Measurements from ENCODE around the gene CHRNA4. TPM values are rescaled to one million over a fixed set of nuclear protein-coding genes. Genes with fewer than 3 reads are reported as not detected.
"Not testable (repeated sequence)": the region's sequence is repeated elsewhere in the genome, so short reads cannot be mapped to it uniquely, and the experiment has no call there.

CHRNA4 gene
- total RNA-seq, 1 experiment from 2014 or later, result 0.11 TPM

GRCh38 chr20:63382551-63383300, 21.6 kb upstream of the CHRNA4 start:
- H3K4me3 ChIP-seq (ENCODE audit: low read depth, low read length), result no peak overlapping the region
- H3K27ac Mint-ChIP-seq (ENCODE audit: unreplicated experiment), result no peak overlapping the region
- H3K4me3 Mint-ChIP-seq (ENCODE audit: unreplicated experiment), result no peak overlapping the region
- POLR2A ChIA-PET, result no interaction called here
- no peak for DNase-seq
- peaks cover 12% of the 10 kb centered on the region for H3K27me3 Mint-ChIP-seq (ENCODE audit: insufficient read depth, unreplicated experiment)
- no peaks in the 10 kb centered on the region for H3K4me1 ChIP-seq
- H3K4me1 Mint-ChIP-seq (ENCODE audit: low read depth, unreplicated experiment), result no peaks in the 10 kb centered on the region
- CTCF ChIA-PET, result interaction anchor here (0.5 to 5.0 kb wide), 12 partner anchors 9 to 410 kb away, joined by 3 to 135 read pairs (median 4); no protein-coding TSS in a partner anchor
- H3K36me3 Mint-ChIP-seq (ENCODE audit: insufficient read depth, unreplicated experiment), result peaks cover 8% of the 10 kb centered on the region
- no peak for TF ChIP-seq CTCF (IDR thresholded peaks at IDR 0.05; ENCODE audit: insufficient read depth in 1 of 2, low read depth in 1 of 2, low read length in 1 of 2, severe bottlenecking in 1 of 2, unreplicated experiment in 1 of 2)
- no peaks in the 10 kb centered on the region for H3K27me3 ChIP-seq (replicated peaks; ENCODE audit: control insufficient read depth, insufficient read depth, low read length)
- peaks cover 34% of the 10 kb centered on the region for H3K9me3 ChIP-seq
- no TSS peak for BruUV-seq (replicated peaks)
- H3K36me3 ChIP-seq (ENCODE audit: control insufficient read depth, insufficient read depth, low read length), result no peaks in the 10 kb centered on the region
- intact Hi-C loops (cut with micrococcal nuclease; ENCODE audit: unreplicated experiment), result loop anchor here (5.0 kb wide), 1 partner anchor 160 kb away; no protein-coding TSS in a partner anchor
- peaks cover 30% of the 10 kb centered on the region for H3K9me3 Mint-ChIP-seq (ENCODE audit: unreplicated experiment)

- peaks cover 22% of the 10 kb centered on the region for H3K9me3 Mint-ChIP-seq (ENCODE audit: unreplicated experiment)
- intact Hi-C loops (cut with micrococcal nuclease; ENCODE audit: unreplicated experiment), result loop anchor here (1.0 to 5.0 kb wide), 2 partner anchors 73 to 160 kb away; no protein-coding TSS in a partner anchor
- Histone ChIP-seq H3K36me3 (ENCODE audit: control insufficient read depth, insufficient read depth, low read length) (no peaks in the 10 kb centered on the region), H3K4me1 (no peaks in the 10 kb centered on the region), H3K27me3 (replicated peaks; ENCODE audit: control insufficient read depth, insufficient read depth, low read length) (no peaks in the 10 kb centered on the region), H3K4me3 (ENCODE audit: low read depth, low read length) (no peak overlapping the region), H3K9me3 (peaks cover 26% of the 10 kb centered on the region)
- peak in 1 of 2 experiments; percentile 80 for DNase-seq
- CTCF ChIA-PET, result interaction anchor here (0.5 to 5.0 kb wide), 19 partner anchors 9 to 857 kb away, joined by 3 to 135 read pairs (median 4); no protein-coding TSS in a partner anchor
- no peak overlapping the region for H3K4me3 Mint-ChIP-seq (ENCODE audit: unreplicated experiment)
- peak; percentile 100 for TF ChIP-seq CTCF (IDR thresholded peaks at IDR 0.05; ENCODE audit: insufficient read depth in 1 of 2, low read depth in 1 of 2, low read length in 1 of 2, severe bottlenecking in 1 of 2, unreplicated experiment in 1 of 2)
- BruUV-seq (replicated peaks), result no TSS peak
- H3K4me1 Mint-ChIP-seq (ENCODE audit: low read depth, unreplicated experiment), result peaks cover 6% of the 10 kb centered on the region
- H3K27me3 Mint-ChIP-seq (ENCODE audit: insufficient read depth, unreplicated experiment), result peaks cover 12% of the 10 kb centered on the region
- POLR2A ChIA-PET, result no interaction called here
- no peak overlapping the region for H3K27ac Mint-ChIP-seq (ENCODE audit: unreplicated experiment)
- H3K36me3 Mint-ChIP-seq (ENCODE audit: insufficient read depth, unreplicated experiment), result peaks cover 6% of the 10 kb centered on the region
Measured at GRCh38 chr20:63381781-63382431, 20.8 kb upstream of the CHRNA4 start.

- Mint-ChIP-seq H3K27ac (ENCODE audit: unreplicated experiment) (no peak overlapping the region), H3K4me1 (ENCODE audit: low read depth, unreplicated experiment) (peaks cover 6% of the 10 kb centered on the region), H3K36me3 (ENCODE audit: insufficient read depth, unreplicated experiment) (peaks cover 6% of the 10 kb centered on the region), H3K9me3 (ENCODE audit: unreplicated experiment) (peaks cover 7% of the 10 kb centered on the region), H3K27me3 (ENCODE audit: insufficient read depth, unreplicated experiment) (peaks cover 12% of the 10 kb centered on the region), H3K4me3 (ENCODE audit: unreplicated experiment) (no peak overlapping the region)
- ChIA-PET CTCF (interaction anchor here (0.6 to 5.0 kb wide), 7 partner anchors 10 to 211 kb away, joined by 3 to 135 read pairs (median 3); no protein-coding TSS in a partner anchor), POLR2A (no interaction called here)
- Histone ChIP-seq H3K9me3 (peaks cover 11% of the 10 kb centered on the region), H3K36me3 (ENCODE audit: control insufficient read depth, insufficient read depth, low read length) (no peaks in the 10 kb centered on the region), H3K4me3 (ENCODE audit: low read depth, low read length) (no peak overlapping the region), H3K27me3 (replicated peaks; ENCODE audit: control insufficient read depth, insufficient read depth, low read length) (no peaks in the 10 kb centered on the region), H3K4me1 (no peaks in the 10 kb centered on the region)
- DNase-seq, result no peak
- no peak for TF ChIP-seq CTCF (IDR thresholded peaks at IDR 0.05; ENCODE audit: insufficient read depth in 1 of 2, low read depth in 1 of 2, low read length in 1 of 2, severe bottlenecking in 1 of 2, unreplicated experiment in 1 of 2)
- BruUV-seq (replicated peaks), result no TSS peak
- intact Hi-C loops (cut with micrococcal nuclease; ENCODE audit: unreplicated experiment), result loop anchor here (5.0 kb wide), 1 partner anchor 158 kb away; no protein-coding TSS in a partner anchor
Measured at GRCh38 chr20:63380346-63380870, 19.3 kb upstream of the CHRNA4 start.

- intact Hi-C loops (cut with micrococcal nuclease; ENCODE audit: unreplicated experiment), result loop anchor here (5.0 kb wide), 1 partner anchor 158 kb away; no protein-coding TSS in a partner anchor
- H3K4me3 ChIP-seq (ENCODE audit: low read depth, low read length); H3K36me3 ChIP-seq (ENCODE audit: control insufficient read depth, insufficient read depth, low read length); POLR2A ChIA-PET; H3K27me3 Mint-ChIP-seq (ENCODE audit: insufficient read depth, unreplicated experiment); H3K9me3 Mint-ChIP-seq (ENCODE audit: unreplicated experiment); H3K27me3 ChIP-seq (replicated peaks; ENCODE audit: control insufficient read depth, insufficient read depth, low read length); H3K4me1 Mint-ChIP-seq (ENCODE audit: low read depth, unreplicated experiment); BruUV-seq (replicated peaks); DNase-seq; H3K4me1 ChIP-seq; H3K9me3 ChIP-seq; H3K4me3 Mint-ChIP-seq (ENCODE audit: unreplicated experiment); H3K36me3 Mint-ChIP-seq (ENCODE audit: insufficient read depth, unreplicated experiment); H3K27ac Mint-ChIP-seq (ENCODE audit: unreplicated experiment): not testable (repeated sequence)
- CTCF ChIA-PET, result interaction anchor here (1.3 to 5.0 kb wide), 3 partner anchors 70 to 156 kb away, joined by 5 to 135 read pairs (median 60); no protein-coding TSS in a partner anchor
Measured at GRCh38 chr20:63379872-63380271, 18.7 kb upstream of the CHRNA4 start.
